Measurements from ENCODE around the gene HTRA3.

GRCh38 chr4:8297691-8298485, 28.3 kb downstream of the HTRA3 start:
- TF ChIP-seq ARNTL (CRISPR knock-in tag; IDR thresholded peaks at IDR 0.05; ENCODE audit: borderline replicate concordance, low read depth) (no peak), PATZ1 (CRISPR knock-in tag; IDR thresholded peaks at IDR 0.05; ENCODE audit: borderline replicate concordance) (no peak), OSR1 (CRISPR knock-in tag; IDR thresholded peaks at IDR 0.05) (no peak), RARB (CRISPR knock-in tag; IDR thresholded peaks at IDR 0.05) (no peak), ZC3H10 (CRISPR knock-in tag; IDR thresholded peaks at IDR 0.05) (no peak), SNAI2 (CRISPR knock-in tag; IDR thresholded peaks at IDR 0.05) (no peak), ZFP30 (CRISPR knock-in tag; IDR thresholded peaks at IDR 0.05) (no peak), CREB5 (CRISPR knock-in tag; IDR thresholded peaks at IDR 0.05; ENCODE audit: low read depth) (no peak), TCF4 (CRISPR knock-in tag; IDR thresholded peaks at IDR 0.05; ENCODE audit: borderline replicate concordance) (no peak)

Data from SK-N-SH treated with all-trans-retinoic acid at 6 μM for 48 hours (cell line).